ENCODE data around the gene RTTN. TPM values are rescaled to one million over a fixed set of nuclear protein-coding genes. Genes with fewer than 3 reads are reported as not detected.
A peak's percentile ranks its signal among the peaks of the same experiment; 100 is the strongest.

RTTN gene
- total and polyA plus RNA-seq, 2 of the 13 experiments (the other 11 are each of a cell fraction or from before 2014, with no cell fraction given) = 5.4 to 18.7 TPM

DNA sequence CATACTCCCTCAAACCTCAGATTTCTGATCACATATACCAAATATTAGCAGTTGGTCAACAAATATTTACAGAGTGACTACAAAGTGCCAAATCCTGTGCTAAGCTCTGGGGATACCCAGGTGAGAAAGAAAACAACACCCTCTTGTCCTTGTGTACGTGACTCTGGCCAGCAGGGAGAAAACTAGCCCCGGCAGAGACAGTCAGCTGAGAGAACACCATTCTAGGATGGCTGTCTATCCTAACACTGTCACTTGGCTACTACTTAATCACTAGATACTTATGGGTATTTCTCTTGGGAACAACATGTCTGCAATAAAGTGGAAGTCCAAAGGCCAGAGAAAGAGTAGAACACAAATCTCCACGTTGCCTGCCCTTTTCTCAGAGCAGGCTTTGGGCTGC lies 199.9 kb downstream of the RTTN start (continued):
- TF ChIP-seq CHD4 (IDR thresholded peaks at IDR 0.05; ENCODE audit: borderline replicate concordance, low read length) = no peak
- TF ChIP-seq ZNF678 (CRISPR knock-in tag; IDR thresholded peaks at IDR 0.05) = no peak
- TF ChIP-seq ZNF549 (CRISPR knock-in tag; IDR thresholded peaks at IDR 0.05) = no peak
- no peak for TF ChIP-seq TERF1 (CRISPR knock-in tag; IDR thresholded peaks at IDR 0.05)
- no peak for TF ChIP-seq ZNF282 (IDR thresholded peaks at IDR 0.05; ENCODE audit: partially characterized antibody)
- TF ChIP-seq REPIN1 (CRISPR knock-in tag; IDR thresholded peaks at IDR 0.05; ENCODE audit: borderline replicate concordance, low read depth) = no peak
- TF ChIP-seq, protein P1, sequence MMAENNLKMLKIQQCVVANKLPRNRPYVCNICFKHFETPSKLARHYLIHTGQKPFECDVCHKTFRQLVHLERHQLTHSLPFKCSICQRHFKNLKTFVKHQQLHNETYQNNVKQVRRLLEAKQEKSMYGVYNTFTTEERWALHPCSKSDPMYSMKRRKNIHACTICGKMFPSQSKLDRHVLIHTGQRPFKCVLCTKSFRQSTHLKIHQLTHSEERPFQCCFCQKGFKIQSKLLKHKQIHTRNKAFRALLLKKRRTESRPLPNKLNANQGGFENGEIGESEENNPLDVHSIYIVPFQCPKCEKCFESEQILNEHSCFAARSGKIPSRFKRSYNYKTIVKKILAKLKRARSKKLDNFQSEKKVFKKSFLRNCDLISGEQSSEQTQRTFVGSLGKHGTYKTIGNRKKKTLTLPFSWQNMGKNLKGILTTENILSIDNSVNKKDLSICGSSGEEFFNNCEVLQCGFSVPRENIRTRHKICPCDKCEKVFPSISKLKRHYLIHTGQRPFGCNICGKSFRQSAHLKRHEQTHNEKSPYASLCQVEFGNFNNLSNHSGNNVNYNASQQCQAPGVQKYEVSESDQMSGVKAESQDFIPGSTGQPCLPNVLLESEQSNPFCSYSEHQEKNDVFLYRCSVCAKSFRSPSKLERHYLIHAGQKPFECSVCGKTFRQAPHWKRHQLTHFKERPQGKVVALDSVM (CRISPR knock-in tag; IDR thresholded peaks at IDR 0.05) = no peak
- TF ChIP-seq SAP130 (CRISPR knock-in tag; IDR thresholded peaks at IDR 0.05; ENCODE audit: low read depth) = peak; percentile 15; the same call in 1 of the 2 replicates
- TF ChIP-seq ZNF7 (CRISPR knock-in tag; IDR thresholded peaks at IDR 0.05) = no peak
- no peak for TF ChIP-seq ZFP90 (CRISPR knock-in tag; IDR thresholded peaks at IDR 0.05; ENCODE audit: borderline replicate concordance)
- no peak for TF ChIP-seq MLX (CRISPR knock-in tag; IDR thresholded peaks at IDR 0.05)
- no peak for TF ChIP-seq ZFX (CRISPR knock-in tag; IDR thresholded peaks at IDR 0.05; ENCODE audit: low read depth)
- TF ChIP-seq ZNF557 (CRISPR knock-in tag; IDR thresholded peaks at IDR 0.05) = no peak
- TF ChIP-seq NFIB (CRISPR knock-in tag; IDR thresholded peaks at IDR 0.05; ENCODE audit: borderline replicate concordance) = no peak
- no peak for TF ChIP-seq KAT2B (IDR thresholded peaks at IDR 0.05; ENCODE audit: borderline replicate concordance, low read depth, low read length)
- no peak for TF ChIP-seq ZBTB37 (CRISPR knock-in tag; IDR thresholded peaks at IDR 0.05)
- TF ChIP-seq MAF1 (CRISPR knock-in tag; IDR thresholded peaks at IDR 0.05; ENCODE audit: borderline replicate concordance) = no peak
- TF ChIP-seq FOXA3 (CRISPR knock-in tag; IDR thresholded peaks at IDR 0.05) = peak; percentile 65
- TF ChIP-seq IKZF1 (IDR thresholded peaks at IDR 0.05) = no peak
- no peak for TF ChIP-seq KDM2A (CRISPR knock-in tag; IDR thresholded peaks at IDR 0.05; ENCODE audit: borderline replicate concordance, low read depth)
- no peak for TF ChIP-seq MTA1 (CRISPR knock-in tag; IDR thresholded peaks at IDR 0.05; ENCODE audit: borderline replicate concordance)
- TF ChIP-seq EP300 (IDR thresholded peaks at IDR 0.05; ENCODE audit: low read depth in 2 of 2, low read length in 2 of 2) = peak in 1 of 2 experiments; percentile 68; a peak in 1 of 4 replicates
- no peak for TF ChIP-seq EP300 (CRISPR knock-in tag; IDR thresholded peaks at IDR 0.05; ENCODE audit: borderline replicate concordance)
- no peak for TF ChIP-seq CC2D1A (CRISPR knock-in tag; IDR thresholded peaks at IDR 0.05)
- no peak for TF ChIP-seq ZNF773 (CRISPR knock-in tag; IDR thresholded peaks at IDR 0.05; ENCODE audit: borderline replicate concordance)
- no peak for TF ChIP-seq HNF1B (CRISPR knock-in tag; IDR thresholded peaks at IDR 0.05)
